Lung (tissue), 12 donors: ENCODE results near the gene OR4L1. TPM values are rescaled to one million over a fixed set of nuclear protein-coding genes. Genes with fewer than 3 reads are reported as not detected.

Source experiments
- ATAC-seq: fragments of 200-7000 bp; cut with Tn5 transposase; one replicate; pipeline ENCODE4 v1.9.1; 2020; ENCODE audit warnings: moderate number of reproducible peaks; ENCODE audit not compliant: insufficient read depth, low FRiP score
- DNase-seq, 3 donors: peaks; one replicate each; pipeline ENCODE4 v3.0.0-alpha.2; 2013 to 2017
- H3K27ac ChIP-seq, 2 donors: one replicate each; pipeline ENCODE4 v1.5.1; 2013; ENCODE audit warnings: mild to moderate bottlenecking in 2 of 2, moderate library complexity in 2 of 2, control low read depth in 1 of 2, inconsistent platforms in 1 of 2, low read depth in 1 of 2, low read length in 1 of 2
- H3K27me3 ChIP-seq, 3 donors: one replicate each; pipeline ENCODE4 v1.5.1; 2013; ENCODE audit warnings: low read length in 2 of 3; ENCODE audit not compliant: control insufficient read depth in 3 of 3, insufficient read depth in 3 of 3
- H3K36me3 ChIP-seq, 4 donors: one replicate each; pipeline ENCODE4 v1.5.1; 2013; ENCODE audit warnings: low read length in 4 of 4, mild to moderate bottlenecking in 1 of 4, moderate library complexity in 1 of 4; ENCODE audit not compliant: control insufficient read depth in 4 of 4, insufficient read depth in 4 of 4
- H3K4me1 ChIP-seq, 5 donors: one replicate each; pipeline ENCODE4 v1.5.1; 2013; ENCODE audit warnings: low read length in 5 of 5, mild to moderate bottlenecking in 2 of 5, moderate library complexity in 1 of 5; ENCODE audit not compliant: control insufficient read depth in 5 of 5, insufficient read depth in 5 of 5
- H3K4me3 ChIP-seq: one replicate; pipeline ENCODE4 v1.5.1; 2013; ENCODE audit warnings: mild to moderate bottlenecking, control low read depth, moderate library complexity
- H3K9ac ChIP-seq, 2 donors: one replicate each; pipeline ENCODE4 v1.5.1; 2013; ENCODE audit warnings: low read length in 2 of 2, control low read depth in 1 of 2; ENCODE audit not compliant: insufficient read depth in 1 of 2
- H3K9me3 ChIP-seq, 4 donors: one replicate each; pipeline ENCODE4 v1.5.1; 2013; ENCODE audit warnings: low read length in 3 of 4, mild to moderate bottlenecking in 1 of 4, moderate library complexity in 1 of 4; ENCODE audit not compliant: control insufficient read depth in 4 of 4, insufficient read depth in 3 of 4
- WGBS, 2 donors: extraction: QIAGEN DNeasy Blood & Tissue Kit; methylation state at CpG; one replicate each; pipeline ENCODE4 v1.1.7; 2013; 5-methylcytosine and 5-hydroxymethylcytosine counted together
- polyA plus RNA-seq, 2 donors: library from polyadenylated mRNA; stranded (reverse); fragments of 200-250 nt; gene quantifications; one replicate each; pipeline ENCODE4 v1.2.1, GENCODE V29; 2013
- total RNA-seq, 2 donors: library from RNA; depleted of rRNA in 1 of 2; stranded (reverse); fragments of >200 nt in 1 of 2; gene quantifications; one replicate each; pipeline ENCODE4 v1.2.1, GENCODE V29; 2014 to 2021
- TF ChIP-seq, protein P1 (sequence below): IDR thresholded peaks from 2 replicates; pipeline ENCODE4 v1.5.1; 2012; ENCODE audit warnings: mild to moderate bottlenecking; ENCODE audit errors: control extremely low read depth, extremely low read depth
- donor health status: control.
- donor health status: control.
- donor health status: Bipolar disorder and iron deficiency.
- donor health status: healthy.
- donor health status: DM: yes; HTN: yes; CAD: no.

OR4L1 gene
- total and polyA plus RNA-seq, 4 donors = not detected

DNA sequence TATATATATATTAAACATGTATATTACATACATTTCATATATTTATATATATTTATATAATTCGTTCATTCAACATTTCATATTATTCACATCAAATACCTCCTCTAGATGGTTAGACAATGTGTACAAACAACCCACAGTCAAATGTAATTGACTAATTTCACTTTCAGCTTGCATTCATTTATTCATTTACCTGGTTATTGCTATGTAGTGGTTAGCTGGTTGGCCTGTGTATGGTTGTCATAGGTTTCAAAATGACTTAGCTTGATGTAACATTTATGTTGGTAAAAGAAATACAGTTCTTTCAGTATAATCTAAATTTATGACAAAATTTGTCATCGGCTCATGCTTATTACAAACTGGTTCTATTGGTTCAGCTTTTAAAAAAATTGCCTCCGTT, 24.4 kb upstream of the OR4L1 start:
- H3K27ac ChIP-seq = no peak overlapping the region
- ATAC-seq = no peak
- no peaks in the 10 kb centered on the region for H3K27me3 ChIP-seq
- TF ChIP-seq, protein P1, sequence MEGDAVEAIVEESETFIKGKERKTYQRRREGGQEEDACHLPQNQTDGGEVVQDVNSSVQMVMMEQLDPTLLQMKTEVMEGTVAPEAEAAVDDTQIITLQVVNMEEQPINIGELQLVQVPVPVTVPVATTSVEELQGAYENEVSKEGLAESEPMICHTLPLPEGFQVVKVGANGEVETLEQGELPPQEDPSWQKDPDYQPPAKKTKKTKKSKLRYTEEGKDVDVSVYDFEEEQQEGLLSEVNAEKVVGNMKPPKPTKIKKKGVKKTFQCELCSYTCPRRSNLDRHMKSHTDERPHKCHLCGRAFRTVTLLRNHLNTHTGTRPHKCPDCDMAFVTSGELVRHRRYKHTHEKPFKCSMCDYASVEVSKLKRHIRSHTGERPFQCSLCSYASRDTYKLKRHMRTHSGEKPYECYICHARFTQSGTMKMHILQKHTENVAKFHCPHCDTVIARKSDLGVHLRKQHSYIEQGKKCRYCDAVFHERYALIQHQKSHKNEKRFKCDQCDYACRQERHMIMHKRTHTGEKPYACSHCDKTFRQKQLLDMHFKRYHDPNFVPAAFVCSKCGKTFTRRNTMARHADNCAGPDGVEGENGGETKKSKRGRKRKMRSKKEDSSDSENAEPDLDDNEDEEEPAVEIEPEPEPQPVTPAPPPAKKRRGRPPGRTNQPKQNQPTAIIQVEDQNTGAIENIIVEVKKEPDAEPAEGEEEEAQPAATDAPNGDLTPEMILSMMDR = no peak
- no peak overlapping the region for H3K9ac ChIP-seq
- no peak overlapping the region for H3K4me3 ChIP-seq
- WGBS, 2 donors = 67 to 68% methylated on average over 3 of the region's 3 CpGs
- H3K36me3 ChIP-seq = no peaks in the 10 kb centered on the region
- peaks cover 0 to 4% (median 0%) of the 10 kb centered on the region in 4 donors for H3K9me3 ChIP-seq
- no peaks in the 10 kb centered on the region for H3K4me1 ChIP-seq
- DNase-seq = no peak

DNA sequence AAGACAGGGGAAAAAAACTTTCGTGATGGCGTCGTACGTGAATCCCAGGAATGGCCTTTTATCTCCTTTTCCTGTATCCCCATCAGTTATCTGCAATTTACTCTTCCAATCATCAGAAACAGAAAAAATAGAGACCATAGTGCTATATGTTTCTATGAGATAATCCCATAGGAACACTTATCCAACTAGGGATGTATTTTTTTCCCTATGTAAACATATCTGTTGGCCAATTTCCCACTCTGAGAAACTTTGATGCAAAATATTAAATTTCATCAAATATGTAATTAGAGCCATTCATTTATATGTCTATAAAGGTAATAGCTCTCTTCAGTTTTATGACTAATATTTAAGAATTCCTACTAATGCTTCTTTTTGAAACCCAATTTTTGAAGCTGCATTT, 23.9 kb upstream of the OR4L1 start, which contains the start of gene OR4K13:
OR4K13 (minus strand) TSS at position 101 of the 400 bp plus-strand sequence. CDS start 1,280 bp downstream, outside the sequence.
- ATAC-seq (no peak), DNase-seq (no peak)
- Histone ChIP-seq H3K4me1 (no peaks in the 10 kb centered on the region), H3K27me3 (no peaks in the 10 kb centered on the region), H3K27ac (no peak within 1 kb of the TSS), H3K9ac (no peak within 1 kb of the TSS), H3K4me3 (no peak within 1 kb of the TSS), H3K36me3 (no peaks in the 10 kb centered on the region), H3K9me3 (peaks cover 0 to 4% (median 0%) of the 10 kb centered on the region in 4 donors)
- TF ChIP-seq, protein P1 = no peak
- WGBS, 2 donors = 89 to 96% methylated on average over 4 of the region's 4 CpGs

DNA sequence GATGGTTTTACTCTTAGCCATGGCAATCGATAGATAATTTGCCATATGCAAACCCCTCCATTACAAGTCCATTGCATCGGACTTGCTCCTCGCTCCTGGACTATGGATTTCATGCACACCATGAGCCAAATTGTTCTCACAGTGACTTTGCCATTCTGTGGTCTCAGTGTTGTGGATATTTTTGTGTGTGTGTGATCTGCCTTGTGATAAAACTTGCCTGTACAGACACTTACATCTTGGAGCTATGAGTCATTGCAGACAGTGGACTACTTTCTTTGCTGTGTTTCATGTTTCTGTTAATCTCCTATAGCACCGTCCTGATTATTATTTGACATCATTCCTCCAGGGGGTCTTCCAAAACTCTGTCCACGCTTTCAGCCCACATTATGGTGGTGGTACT, 15.6 kb upstream of the OR4L1 start:
- H3K9me3 ChIP-seq = peaks cover 0 to 16% (median 0%) of the 10 kb centered on the region in 4 donors
- no peaks in the 10 kb centered on the region for H3K27me3 ChIP-seq
- TF ChIP-seq, protein P1 = no peak
- no peak for DNase-seq
- H3K9ac ChIP-seq = no peak overlapping the region
- H3K4me1 ChIP-seq = no peaks in the 10 kb centered on the region
- 70 to 75% methylated on average over 5 of the region's 5 CpGs for WGBS, 2 donors
- ATAC-seq = no peak
- H3K4me3 ChIP-seq = no peak overlapping the region
- no peaks in the 10 kb centered on the region for H3K36me3 ChIP-seq
- no peak overlapping the region for H3K27ac ChIP-seq

DNA sequence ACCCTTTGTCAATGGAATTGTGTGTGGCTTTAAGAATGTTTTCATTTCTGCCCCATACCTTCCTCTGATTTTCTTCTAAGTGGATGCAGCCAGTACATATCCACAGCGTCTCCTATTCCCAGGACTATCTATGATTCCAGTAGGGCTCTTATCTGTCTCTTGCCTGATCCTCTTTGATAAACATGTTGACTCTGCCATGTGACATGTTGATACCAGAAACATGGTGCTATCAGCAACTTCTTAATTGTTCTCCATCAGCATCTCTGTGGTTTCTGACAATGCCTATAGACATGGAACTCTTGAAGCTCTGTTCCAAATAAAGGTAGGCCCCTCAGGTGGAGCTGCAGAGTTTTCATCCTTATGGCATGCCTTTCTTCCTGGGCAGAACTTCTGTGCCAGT, 11.6 kb upstream of the OR4L1 start:
- no peaks in the 10 kb centered on the region for H3K36me3 ChIP-seq
- ATAC-seq (no peak), DNase-seq (no peak)
- WGBS, 2 donors = 73 to 80% methylated on average over 1 of the region's 1 CpG
- peaks cover 0 to 16% (median under 1%) of the 10 kb centered on the region in 4 donors for H3K9me3 ChIP-seq
- H3K4me1 ChIP-seq = no peaks in the 10 kb centered on the region
- TF ChIP-seq, protein P1 = no peak
- no peak overlapping the region for H3K27ac ChIP-seq
- no peaks in the 10 kb centered on the region for H3K27me3 ChIP-seq
- no peak overlapping the region for H3K4me3 ChIP-seq
- H3K9ac ChIP-seq = no peak overlapping the region
